SW480 (cell line): ENCODE measurements around the gene SLC7A10.
A peak's percentile ranks its signal among the peaks of the same experiment; 100 is the strongest.
"Not testable (repeated sequence)": the region's sequence is repeated elsewhere in the genome, so short reads cannot be mapped to it uniquely, and the experiment has no call there.

Source experiments
- DNase-seq: peaks from one replicate; pipeline ENCODE4 v3.0.0-alpha.2; 2016; ENCODE audit warnings: low spot score

SLC7A10 gene

DNA sequence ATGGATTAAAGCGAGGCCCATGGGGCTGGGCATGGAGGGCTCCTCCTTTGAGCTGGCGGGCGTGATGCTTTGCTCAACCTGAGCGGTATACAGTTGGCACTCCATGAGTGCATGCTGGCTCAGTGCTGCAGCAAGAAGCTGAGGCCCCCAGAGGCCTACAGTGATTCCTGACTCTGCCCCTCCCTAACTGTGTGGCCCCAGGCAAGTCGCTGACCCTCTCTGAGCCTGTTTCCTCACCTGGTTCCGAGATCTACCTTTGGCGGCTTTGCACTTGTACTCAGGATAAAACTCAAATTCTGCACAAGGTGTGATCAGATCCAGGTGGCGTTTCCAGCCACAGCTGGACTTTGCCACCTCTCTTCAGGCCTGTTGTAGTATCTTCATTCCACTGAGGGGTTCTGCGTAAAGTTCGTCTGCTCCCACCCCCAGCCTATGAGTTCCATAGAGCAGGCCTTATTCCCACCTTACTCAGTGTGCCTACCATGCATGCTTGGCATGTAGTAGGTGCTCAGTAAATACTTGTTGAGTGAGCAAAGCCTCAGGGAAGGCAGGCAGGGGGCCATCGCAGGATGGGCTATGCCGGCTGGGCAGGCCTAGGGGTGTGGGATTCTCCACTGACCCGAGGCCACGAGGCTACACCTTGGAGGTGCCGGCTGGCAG is 23.6 kb downstream of the SLC7A10 start:
- no peak for DNase-seq

DNA sequence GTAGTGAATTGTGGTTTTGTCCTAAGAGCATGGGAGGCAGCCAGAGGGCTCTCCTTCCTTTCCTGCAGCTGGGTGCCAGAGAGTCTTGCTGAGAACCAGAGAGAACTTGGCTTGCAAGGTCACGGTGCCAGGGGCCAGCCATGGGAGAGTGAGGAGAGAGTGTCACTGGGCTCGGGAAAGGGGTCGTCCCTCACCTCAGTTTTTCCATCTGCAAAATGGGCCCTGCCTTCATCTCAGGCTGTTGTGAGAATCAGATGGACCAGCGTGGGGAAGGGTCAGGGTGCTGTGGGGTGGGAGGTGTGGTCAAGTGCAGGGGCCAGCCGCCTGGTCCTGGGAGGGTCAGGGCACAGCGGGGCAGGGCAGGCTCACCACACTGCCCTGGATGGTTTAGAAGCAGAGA is 24.2 kb downstream of the SLC7A10 start:
- DNase-seq, result no peak

DNA sequence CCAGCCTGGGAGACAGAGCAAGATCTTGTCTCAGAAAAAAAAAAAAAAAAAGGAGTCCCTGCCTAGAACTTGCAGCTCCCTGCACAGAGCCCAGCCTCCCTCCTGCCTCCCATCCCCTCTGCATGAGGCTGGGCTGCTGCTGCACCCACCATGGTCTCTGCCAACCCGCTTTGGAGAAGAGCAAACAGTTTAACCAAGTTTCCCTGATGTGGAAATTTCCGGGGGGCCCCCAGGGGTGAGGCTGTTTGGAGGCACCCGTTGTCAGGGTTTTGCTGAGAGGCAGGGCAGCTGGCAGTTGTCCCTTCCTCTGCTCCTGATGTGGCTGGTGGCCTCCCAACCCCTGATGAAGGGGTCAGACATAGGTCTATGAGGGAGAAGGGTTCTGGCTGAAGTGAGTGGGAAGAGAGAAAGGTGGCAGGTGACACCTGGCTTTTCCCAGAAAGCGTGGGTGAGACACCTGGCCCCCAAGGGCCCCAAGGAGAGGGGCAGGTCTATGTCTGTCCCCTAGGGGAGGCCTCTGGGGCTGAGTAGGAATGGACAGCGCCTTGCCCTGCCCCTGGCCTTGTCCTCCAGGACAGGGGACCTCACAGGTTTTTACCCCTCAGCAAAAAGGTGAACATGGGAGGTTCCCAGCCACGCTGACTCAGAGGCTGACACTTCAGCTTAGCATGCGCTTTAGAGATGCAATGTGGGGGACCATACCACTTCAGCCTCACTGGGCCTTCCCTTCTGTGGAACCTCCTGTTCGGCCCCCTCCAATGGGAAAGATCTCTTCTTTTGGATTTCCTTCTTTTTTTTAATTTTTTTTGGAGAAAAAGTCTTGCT is 26.0 kb downstream of the SLC7A10 start:
- DNase-seq, result no peak

DNA sequence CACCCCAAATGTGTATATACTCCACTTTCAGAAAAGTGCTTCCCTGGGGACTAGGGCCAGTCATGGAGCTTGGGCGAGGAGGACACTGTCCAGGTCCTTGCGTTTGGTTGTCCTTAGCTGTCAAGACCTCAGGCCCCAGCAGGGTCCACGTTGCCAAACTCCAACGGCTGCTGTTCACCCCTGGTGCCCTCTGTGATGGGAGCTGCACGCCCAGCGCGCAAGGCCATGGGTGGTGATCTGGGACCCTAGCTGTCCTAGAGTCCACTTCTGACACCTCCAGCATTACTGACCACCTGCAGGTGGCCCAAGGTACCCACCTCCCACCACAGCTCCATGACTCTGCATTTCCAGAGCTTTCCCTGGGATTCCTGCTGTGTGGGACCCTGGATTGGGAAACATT is 27.5 kb downstream of the SLC7A10 start:
- DNase-seq, result no peak

DNA sequence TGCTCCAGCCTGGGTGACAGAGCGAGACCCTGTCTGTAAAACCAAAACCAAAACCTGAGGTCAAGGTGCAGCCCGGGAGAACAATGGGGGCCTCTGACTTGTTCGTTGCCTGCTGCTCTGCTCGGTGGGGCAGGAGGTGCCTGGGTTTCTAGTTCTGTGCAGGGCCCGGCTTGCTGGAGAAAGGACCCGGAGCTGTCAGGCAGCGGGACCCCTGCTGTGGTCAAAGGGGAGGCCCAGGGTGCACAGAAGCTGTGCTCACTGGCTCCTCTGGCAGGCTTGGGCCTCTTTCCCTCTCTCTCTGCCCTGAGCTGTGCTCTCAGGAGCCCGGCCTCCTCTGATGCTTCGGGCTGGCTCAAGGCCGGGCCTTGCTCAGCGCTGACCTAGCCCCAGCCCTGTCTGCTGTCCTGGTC is 28.1 kb downstream of the SLC7A10 start:
- DNase-seq, result no peak

DNA sequence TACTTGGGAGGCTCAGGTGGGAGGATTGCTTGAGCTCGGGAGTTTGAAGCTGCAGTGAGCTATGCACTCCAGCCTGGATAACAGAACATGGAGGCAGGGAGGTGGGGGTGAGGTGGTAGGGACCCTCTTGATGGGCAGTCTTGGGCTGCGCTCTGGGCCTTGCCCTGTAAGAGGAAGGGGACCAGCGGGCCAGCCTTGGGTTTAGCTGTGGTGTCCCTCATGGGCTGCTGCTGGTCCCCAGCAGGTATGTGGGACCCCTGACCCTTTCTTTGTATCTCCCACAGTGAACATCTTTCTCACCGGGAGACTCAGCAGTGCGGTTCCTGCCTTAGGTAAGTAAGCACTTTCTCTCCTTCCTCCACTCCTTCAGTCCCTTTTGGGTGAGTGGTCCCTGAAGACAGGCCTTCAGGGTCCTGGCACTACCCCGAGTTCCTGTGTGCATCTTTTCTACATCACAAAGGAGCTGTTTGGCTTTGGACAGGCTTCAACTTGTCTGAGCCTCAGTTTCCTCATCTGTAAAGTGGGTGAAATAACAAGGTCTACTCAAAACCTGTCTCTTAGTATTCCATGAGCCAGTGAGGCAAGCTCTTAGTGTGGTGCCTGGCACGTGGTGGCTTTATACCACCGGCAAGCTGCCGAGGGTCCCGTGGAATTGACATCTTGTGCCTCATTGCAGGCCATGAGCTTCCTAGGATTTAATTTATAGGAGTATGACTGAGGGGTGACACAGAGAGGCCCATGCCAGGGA is 29.0 kb downstream of the SLC7A10 start:
- no peak for DNase-seq

DNA sequence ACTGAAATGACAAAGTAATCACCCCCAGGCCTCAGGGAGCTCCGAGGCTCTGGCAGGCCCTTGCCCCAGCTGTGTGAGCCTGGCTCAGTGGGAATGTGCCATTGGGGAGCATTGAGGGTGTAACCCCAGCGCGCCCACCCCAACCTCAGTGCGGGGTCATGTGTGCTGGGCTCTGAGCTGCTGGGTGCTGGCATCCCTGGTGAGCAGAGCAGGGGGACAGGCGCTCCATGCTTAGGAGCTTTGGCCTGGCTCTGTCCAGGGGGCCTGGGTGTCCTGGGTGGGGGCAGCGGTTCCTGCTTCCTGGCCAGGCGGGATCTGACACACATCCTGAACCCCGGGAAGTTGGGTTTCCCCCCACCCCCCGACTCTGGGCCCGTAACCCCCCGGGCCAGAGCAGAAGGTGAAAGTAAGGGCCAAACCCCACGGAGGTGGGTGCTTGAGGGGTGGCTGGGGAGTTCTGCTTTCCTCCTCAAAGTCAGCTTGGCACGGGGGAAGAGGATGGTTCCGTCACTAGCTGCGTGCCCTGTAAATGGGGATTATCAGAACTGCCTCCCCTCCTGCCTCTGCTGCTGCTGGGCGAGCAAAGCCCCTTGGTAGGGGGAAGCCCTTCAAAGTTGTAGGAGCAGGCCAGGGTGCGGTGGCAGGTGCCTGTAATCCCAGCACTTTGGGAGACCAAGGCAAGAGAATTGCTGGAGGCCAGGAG is 29.9 kb downstream of the SLC7A10 start:
- DNase-seq, result no peak

DNA sequence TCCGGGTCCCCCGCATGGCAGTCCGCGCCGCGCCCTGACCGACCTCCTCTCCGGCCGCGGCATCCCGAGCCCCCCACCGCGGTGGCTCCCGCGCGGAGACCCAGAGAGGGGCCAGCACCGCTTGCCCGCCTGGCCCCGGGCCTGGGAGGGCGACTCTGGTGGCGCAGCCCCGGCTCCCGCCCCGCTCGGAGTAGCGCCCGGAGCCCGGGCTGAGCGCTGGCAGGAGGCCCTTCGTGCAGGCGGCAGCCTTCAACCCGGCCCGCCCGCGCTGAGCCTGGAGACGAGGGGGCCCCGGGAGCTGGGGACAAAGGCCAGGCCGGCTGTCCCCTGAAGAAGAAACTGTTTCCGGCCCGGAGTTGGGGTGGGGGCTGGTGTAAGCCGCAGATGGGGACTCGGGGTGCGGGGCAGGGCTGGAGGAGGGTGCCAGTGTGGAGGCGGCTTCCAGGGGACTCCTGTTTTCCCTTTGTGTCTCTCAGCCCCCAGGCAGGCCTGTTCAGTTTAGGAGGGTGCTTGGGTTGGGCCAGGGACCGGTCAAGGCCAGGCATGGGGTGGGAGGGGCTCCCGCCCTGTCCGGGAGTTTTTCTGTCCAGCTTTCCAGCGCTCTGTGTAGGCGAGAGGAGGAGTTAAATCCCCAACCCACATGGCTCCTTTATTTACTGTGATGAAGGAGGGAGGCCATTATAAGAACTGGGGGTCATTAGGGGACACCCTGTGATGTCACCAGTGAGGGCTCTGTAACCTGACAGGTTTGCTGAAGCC is 30.6 kb downstream of the SLC7A10 start:
- DNase-seq, result peak; percentile 46

DNA sequence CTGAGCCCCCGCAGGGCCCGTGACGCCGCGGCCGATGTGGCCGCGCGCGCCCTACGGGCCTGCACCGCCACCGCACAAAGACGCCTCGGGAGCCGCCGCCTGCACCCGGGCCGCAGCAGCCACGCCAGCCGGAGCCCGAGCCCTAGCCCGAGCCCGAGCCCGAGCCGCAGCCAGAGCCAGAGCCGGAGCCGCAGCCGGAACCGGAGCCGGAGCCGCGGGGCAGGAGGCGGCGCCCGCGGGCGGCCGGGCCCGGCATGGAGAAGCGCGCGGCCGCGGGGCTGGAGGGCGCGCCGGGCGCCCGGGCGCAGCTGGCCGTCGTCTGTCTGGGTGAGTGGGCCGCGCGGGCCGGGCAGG is 31.1 kb downstream of the SLC7A10 start:
- no peak for DNase-seq

DNA sequence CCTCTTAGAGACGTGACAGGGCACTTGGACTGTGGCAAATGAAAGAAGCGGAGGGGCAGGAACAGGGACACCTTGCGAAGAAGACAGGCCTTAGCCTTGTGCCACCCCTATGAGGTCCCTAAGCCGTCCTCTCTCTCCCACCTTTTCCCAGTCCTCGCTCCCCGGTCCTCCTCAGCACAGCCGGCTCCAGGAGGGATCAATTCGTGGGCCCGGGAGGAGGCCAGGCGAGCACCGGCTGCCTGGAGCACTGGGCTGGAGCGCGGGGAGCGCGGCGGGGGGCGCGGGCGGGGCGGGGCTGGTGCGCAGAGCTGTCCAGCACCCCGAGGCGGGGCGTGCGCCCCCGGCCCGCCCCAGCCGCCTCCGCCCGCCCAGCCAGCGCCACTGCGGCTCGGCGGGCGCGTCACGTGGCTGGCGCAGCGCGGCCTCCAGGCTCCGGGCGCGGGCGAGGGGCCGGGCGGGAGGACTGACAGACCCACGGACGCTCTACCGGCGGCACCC is 31.7 kb downstream of the SLC7A10 start, which contains the start of gene LRP3:
Gene LRP3, plus strand, starts transcription at position 466 of the 498 bp plus-strand sequence. CDS start 456 bp downstream, outside the sequence.
- DNase-seq, result peak; percentile 33

DNA sequence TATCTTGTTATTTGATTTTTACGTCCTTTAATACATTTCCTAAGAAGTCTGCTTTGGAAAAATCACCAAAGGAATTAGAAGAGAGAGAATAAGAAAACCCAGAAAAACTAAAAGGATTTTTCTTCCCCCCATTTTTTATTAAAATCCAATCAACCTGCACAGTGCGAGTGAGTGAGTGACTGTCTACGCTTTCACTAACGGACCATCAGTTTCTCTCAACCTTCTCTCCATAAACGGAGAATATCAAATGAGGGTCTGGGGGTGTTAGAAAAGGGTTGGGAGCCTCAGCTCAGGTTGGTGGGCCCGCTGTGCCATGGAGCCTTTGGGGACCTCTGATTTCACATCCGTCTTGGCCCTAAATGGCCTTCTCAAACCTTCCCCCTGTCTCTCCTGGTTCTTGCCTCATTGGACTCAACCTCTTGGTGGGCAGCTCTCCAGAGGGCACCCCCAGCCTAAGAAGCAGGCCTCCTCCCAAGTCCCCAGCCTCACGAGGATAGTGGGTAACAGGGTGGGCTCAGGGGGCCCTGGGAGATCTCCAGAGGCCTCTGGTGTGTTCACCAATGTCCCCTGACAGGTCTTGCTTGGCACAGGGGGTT is 32.3 kb downstream of the SLC7A10 start:
- DNase-seq, result no peak

DNA sequence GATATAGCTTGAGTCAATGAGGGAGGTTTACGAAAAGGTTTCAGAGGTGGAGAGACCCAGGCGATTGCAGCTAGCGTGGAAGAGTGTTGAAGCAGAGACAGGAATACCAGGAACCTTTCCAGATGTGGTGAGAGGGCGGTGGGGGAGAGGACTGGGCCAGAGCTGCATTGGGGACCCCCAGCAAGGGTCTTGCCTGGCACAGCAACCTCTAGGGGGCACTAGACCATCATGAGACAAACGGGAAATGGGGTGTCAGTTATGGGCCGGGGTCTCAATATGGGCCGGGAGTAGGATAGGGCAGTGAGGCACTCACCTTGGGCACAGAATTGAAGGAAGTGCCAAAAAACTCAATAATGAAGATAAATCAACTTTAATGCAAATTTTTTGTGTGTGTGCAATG is 33.6 kb downstream of the SLC7A10 start:
- DNase-seq, result no peak

DNA sequence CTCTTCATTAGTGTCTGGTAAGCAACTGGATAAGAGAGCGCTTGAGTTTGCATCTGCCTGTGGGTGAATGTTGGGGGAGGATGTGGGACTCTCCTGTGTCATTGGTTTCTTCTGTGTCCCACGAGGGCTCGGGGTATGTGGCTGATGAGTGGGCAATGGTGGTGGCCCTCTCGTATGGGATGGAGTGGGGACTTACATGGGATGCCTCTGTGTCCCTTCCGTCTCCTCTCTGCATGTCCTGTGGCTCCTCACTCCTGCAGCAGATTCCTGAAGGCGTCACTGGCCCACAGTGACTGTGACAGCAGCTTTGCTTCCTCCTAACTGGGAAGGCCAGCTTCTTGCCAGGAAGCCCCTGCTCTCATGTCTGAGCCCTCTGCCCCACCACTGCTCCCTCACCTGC is 34.1 kb downstream of the SLC7A10 start:
- DNase-seq, result no peak

DNA sequence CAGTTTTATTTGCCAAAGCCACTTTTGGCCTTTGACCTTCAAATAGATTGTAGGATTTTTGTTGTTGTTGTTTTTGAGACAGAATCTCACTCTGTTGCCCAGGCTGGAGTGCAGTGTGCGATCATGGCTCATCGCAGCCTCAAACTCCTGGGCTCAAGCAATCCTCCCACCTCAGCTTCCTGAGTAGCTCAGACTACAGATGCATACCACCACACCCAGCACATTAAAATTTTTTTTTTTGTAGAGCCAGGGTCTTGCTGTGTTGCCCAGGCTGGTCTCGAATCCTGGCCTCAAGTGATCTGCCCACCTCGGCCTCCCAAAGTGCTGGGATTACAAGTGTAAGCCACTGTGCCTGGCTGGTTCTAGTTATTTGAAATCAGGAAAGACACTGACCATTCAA is 34.6 kb downstream of the SLC7A10 start:
- DNase-seq, result not testable (repeated sequence)

DNA sequence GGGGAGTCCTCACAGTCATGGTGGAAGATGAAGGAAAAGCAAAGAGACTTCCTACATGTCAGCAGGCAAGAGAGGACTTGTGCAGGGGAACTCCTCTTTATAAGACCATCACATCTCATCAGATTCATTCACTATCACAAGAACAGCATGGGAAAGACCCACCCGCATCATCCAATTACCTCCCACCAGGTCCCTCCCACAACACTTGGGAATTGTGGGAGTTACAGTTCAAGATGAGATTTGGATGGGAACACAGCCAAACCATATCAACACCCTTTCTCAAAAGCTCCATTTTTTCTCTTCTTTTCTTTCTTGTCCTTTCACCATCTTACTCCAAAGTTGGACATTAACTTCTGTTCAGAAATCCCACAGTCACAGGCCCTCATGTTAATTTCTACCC is 36.2 kb downstream of the SLC7A10 start:
- no peak for DNase-seq

DNA sequence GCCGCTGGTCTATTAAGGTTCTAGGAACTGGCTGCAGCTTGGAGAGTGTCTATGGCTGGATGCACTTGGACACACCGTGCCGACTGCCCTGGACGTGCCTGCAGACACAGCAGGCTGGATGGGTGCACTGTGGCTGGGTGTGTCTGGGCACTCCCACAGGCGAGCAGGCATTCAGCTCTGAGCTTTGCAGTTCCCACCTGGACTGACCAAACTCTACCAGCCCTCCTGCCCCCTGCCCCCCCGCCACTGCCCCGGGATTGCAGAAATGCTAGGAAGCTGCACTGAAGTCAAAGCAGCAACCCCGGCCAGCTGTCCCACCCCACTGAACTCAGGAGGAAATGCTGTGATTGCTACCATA is 38.5 kb downstream of the SLC7A10 start:
- DNase-seq, result peak; percentile 49

DNA sequence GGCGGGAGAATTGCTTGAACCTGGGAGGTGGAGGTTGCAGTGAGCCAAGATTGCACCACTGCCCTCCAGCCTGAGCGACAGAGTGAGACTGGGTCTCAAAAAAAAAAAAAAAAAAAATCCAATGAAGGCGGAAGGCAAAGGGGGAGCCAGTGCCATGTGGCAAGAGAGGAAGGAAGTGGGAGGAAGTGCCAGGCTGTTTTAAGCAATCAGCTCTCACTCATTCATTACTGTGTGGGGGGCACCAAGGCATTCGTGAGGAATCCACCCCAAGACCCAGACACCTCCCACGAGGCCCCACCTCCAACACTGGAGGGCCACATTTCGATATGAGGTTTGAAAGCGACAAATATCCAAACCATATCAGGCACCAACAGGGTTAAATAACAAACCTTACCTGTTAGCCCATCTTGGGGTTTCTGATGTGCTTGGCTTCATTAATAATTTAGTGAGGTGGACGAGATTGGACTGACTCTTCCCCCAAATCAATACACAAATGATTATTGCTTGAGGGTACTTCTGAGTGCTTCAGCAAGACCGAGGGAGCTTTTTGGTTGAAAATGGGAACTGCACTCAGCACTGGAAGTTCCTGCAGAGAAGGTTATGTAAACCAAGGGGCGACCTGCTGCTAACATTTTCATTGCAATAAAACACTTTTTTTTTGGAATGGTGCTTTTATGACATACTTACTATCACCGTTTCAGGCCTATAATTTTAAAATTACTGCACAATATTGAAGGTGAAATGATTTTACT is 39.0 kb downstream of the SLC7A10 start:
- no peak for DNase-seq

DNA sequence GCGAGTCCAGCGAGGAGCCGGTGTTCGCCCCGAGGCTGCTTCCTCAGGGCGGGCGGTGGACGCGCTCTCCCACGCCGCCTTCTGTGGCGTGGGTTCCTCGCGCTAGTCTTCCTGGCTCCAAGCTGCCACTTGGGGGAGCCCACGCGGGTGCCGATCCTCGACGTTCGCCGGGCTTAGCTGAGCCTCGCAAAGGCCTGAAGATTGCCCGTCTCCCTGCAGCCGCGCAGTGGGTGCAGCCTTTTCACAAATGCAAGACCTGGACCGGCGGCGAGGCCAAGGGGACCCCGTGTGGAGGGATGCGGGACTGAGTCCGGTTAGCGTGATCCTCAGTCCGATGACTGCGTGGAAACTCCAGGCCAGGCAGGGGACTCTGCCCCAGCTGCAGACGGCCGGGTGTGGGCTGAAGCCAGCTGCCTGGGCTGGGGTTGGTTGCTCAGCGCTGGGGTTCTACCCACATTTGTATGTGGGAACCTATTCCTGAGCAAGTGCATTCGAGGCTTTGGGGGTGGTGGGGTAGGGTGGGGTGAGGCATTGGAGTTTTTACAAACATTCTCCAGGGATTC is 48.2 kb downstream of the SLC7A10 start:
- peak; percentile 86 for DNase-seq

DNA sequence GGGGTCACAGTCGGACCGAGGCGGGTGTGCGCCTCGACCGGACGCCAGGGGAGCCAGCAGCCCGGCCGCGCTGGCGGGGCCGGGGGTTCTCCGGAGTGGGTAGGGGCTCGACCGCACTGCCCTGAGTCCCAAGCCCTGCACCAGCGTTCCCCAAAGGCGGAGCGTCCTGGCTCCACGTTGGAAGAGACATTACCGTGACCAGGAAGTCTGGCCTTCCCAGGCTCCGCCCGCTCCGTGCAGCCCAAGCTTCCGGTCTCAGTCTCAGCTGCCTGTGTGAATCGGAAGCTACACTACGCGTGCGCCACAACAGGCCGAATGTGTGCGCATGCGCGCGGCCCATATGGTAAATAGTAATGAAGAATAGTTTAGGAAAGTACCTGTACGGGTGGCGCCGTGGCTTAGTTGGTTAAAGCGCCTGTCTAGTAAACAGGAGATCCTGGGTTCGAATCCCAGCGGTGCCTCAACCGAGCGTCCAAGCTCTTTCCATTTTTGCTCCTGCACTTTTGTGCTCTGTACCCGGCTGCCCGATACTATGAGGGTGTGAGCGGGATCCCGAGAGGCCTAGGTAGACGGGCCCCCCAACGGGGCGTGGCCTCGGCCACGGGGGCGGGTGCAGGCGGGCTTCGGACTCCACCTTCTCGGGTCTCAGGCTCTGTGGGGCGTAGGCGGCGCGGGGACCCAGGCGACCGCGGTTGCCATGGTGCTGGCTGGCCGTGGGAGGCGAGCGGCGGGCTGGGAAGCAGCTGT is 48.8 kb downstream of the SLC7A10 start:
- peak; percentile 100 for DNase-seq
